Neutrophil (primary cell): ENCODE data around the gene GALNT7.
A peak's percentile ranks its signal among the peaks of the same experiment; 100 is the strongest.

Source experiments
- H3K27ac ChIP-seq: fragments of 200-600 bp; sonication (generic); 2 replicates; pipeline ENCODE4 v1.5.1; 2016; ENCODE audit warnings: mild to moderate bottlenecking, moderate library complexity
- H3K27me3 ChIP-seq: fragments of 200-600 bp; sonication (generic); 2 replicates; pipeline ENCODE4 v1.6.0; 2016; ENCODE audit warnings: mild to moderate bottlenecking
- H3K36me3 ChIP-seq: fragments of 200-600 bp; sonication (generic); 2 replicates; pipeline ENCODE4 v1.5.1; 2017
- H3K4me1 ChIP-seq, 2 experiments: fragments of 200-600 bp in 1 of 2; sonication (generic) in 1 of 2; 1 replicate in 1 of 2; 2 replicates in 1 of 2; pipeline versions ENCODE4 v1.5.1 to v1.6.1; 2013 to 2016; ENCODE audit warnings: low read depth in 1 of 2, low read length in 1 of 2, mild to moderate bottlenecking in 1 of 2, moderate library complexity in 1 of 2; ENCODE audit not compliant: control insufficient read depth in 1 of 2, insufficient read depth in 1 of 2
- H3K4me3 ChIP-seq, 2 experiments: fragments of 200-600 bp in 1 of 2; sonication (generic) in 1 of 2; 1 replicate in 1 of 2; 2 replicates in 1 of 2; pipeline ENCODE4 v1.5.1; 2013 to 2016; ENCODE audit warnings: low read depth in 1 of 2, low read length in 1 of 2, mild to moderate bottlenecking in 1 of 2, moderate library complexity in 1 of 2
- H3K9me3 ChIP-seq: fragments of 200-600 bp; sonication (generic); 2 replicates; pipeline ENCODE4 v1.5.1; 2016
- TF ChIP-seq, protein P1 (sequence below): fragments of 200-600 bp; sonication (generic); IDR thresholded peaks from 2 replicates; pipeline ENCODE4 v1.5.1; 2016; ENCODE audit warnings: antibody characterized with exemption

Gene GALNT7

DNA sequence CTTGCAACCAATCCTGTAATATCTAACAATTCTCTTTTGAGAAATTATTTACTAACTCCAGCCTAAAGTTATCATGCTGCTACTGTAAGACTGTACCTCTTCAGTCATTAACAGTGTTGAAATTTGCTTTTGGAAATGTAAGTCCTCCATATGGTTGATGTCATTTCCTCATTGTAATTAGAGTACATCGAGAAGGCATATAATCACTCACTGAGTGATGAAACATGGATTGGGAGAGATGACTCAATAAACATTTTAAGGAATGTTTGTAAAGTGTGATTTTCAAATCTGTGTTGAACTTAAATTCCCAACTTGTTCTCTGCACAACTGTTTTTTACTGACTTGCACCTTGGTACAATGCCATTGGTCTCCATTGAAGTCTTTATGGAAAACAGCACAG, 104.4 kb downstream of the GALNT7 start:
- H3K36me3 ChIP-seq, result no peaks in the 10 kb centered on the region
- no peak overlapping the region for H3K27ac ChIP-seq
- H3K4me1 ChIP-seq, result no peaks in the 10 kb centered on the region
- H3K4me3 ChIP-seq, result no peak overlapping the region
- H3K27me3 ChIP-seq, result no peaks in the 10 kb centered on the region
- no peaks in the 10 kb centered on the region for H3K9me3 ChIP-seq
- TF ChIP-seq, protein P1, sequence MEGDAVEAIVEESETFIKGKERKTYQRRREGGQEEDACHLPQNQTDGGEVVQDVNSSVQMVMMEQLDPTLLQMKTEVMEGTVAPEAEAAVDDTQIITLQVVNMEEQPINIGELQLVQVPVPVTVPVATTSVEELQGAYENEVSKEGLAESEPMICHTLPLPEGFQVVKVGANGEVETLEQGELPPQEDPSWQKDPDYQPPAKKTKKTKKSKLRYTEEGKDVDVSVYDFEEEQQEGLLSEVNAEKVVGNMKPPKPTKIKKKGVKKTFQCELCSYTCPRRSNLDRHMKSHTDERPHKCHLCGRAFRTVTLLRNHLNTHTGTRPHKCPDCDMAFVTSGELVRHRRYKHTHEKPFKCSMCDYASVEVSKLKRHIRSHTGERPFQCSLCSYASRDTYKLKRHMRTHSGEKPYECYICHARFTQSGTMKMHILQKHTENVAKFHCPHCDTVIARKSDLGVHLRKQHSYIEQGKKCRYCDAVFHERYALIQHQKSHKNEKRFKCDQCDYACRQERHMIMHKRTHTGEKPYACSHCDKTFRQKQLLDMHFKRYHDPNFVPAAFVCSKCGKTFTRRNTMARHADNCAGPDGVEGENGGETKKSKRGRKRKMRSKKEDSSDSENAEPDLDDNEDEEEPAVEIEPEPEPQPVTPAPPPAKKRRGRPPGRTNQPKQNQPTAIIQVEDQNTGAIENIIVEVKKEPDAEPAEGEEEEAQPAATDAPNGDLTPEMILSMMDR, result no peak

DNA sequence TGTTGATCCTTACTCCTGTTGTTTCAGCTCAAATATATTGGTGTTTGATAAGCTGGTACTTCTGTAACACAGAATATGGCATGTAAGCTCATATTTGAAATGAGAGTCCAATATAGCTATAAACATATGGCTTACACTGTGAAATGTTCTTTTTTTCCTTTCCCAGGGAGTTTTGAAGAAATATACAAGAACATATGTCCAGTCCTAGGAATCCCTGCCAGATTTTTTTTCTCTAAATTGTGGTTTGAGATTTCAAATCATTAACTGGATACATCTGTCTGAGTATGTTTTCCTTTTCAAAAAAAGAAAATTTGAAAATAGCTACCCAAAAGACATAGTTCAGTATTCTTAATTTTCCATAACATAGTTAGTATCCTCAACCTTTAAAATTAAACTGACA, 105.3 kb downstream of the GALNT7 start:
- Histone ChIP-seq H3K27ac (no peak overlapping the region), H3K4me1 (no peaks in the 10 kb centered on the region), H3K4me3 (no peak overlapping the region), H3K9me3 (no peaks in the 10 kb centered on the region), H3K36me3 (no peaks in the 10 kb centered on the region), H3K27me3 (no peaks in the 10 kb centered on the region)
- TF ChIP-seq, protein P1, result no peak

DNA sequence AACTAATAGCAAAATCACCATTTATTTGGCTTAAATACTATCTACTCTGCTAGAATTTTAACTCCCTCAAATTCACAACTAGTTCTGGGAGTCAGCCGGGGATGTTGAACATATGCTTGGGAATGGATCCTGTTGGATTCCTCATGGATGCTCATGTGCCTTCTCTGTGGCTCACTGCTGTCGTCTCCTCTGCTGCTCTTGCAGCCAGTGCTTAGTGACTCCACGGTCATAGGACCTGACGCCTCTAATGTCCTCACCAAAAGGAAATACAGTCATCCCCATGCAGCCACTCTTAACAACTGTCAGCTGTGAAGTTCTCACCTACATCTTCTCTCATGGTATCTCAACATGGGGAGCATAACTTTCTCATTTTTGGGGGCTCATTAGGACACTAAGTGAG, 106.1 kb downstream of the GALNT7 start:
- Histone ChIP-seq H3K36me3 (no peaks in the 10 kb centered on the region), H3K27ac (no peak overlapping the region), H3K27me3 (no peaks in the 10 kb centered on the region), H3K9me3 (no peaks in the 10 kb centered on the region), H3K4me1 (no peaks in the 10 kb centered on the region), H3K4me3 (no peak overlapping the region)
- TF ChIP-seq, protein P1, result no peak

- TF ChIP-seq, protein P1, result no peak
- Histone ChIP-seq H3K36me3 (no peaks in the 10 kb centered on the region), H3K4me3 (no peak overlapping the region), H3K9me3 (no peaks in the 10 kb centered on the region), H3K27ac (no peak overlapping the region), H3K4me1 (no peaks in the 10 kb centered on the region), H3K27me3 (no peaks in the 10 kb centered on the region)
Measured at GRCh38 chr4:173275150-173275549, 106.5 kb downstream of the GALNT7 start.

DNA sequence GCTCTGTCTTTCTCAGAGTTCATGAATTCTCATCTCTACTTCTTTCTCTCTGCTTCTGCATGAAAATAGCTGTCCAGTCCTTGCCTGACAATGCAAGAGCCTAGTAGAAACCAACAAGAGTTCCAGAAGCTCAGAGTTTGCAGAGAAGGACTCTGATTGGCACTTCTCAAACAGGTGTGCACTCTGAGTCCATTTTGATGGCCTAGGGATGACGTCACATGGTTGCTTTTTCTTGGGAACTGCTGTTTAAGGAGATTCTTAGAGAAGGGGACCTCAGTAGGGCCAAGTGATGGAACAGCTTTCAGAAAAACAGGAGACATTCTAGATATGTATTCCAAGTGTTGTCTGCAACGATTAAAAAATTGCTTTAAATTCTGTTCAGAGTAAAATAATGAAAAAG, 108.7 kb downstream of the GALNT7 start:
- no peak overlapping the region for H3K27ac ChIP-seq
- peaks cover 10 to 15% of the 10 kb centered on the region in 2 experiments for H3K4me1 ChIP-seq
- H3K27me3 ChIP-seq, result no peaks in the 10 kb centered on the region
- TF ChIP-seq, protein P1, result no peak
- no peaks in the 10 kb centered on the region for H3K36me3 ChIP-seq
- H3K9me3 ChIP-seq, result no peaks in the 10 kb centered on the region
- H3K4me3 ChIP-seq, result no peak overlapping the region

GRCh38 chr4:173280998-173281397, 112.4 kb downstream of the GALNT7 start:
- H3K27ac ChIP-seq, result peak overlapping the region; percentile 9
- no peaks in the 10 kb centered on the region for H3K36me3 ChIP-seq
- H3K4me1 ChIP-seq, result peaks cover 10 to 16% of the 10 kb centered on the region in 2 experiments
- TF ChIP-seq, protein P1, result no peak
- no peak overlapping the region for H3K4me3 ChIP-seq
- no peaks in the 10 kb centered on the region for H3K27me3 ChIP-seq
- H3K9me3 ChIP-seq, result no peaks in the 10 kb centered on the region
